Gastroesophageal sphincter (tissue), 3 donors: ENCODE measurements around the gene TBC1D4.

Experiments used
- EP300 ChIP-seq: sonication (generic); formaldehyde crosslinking; IDR thresholded peaks from one replicate; pipeline ENCODE4 v1.6.1; 2017; ENCODE audit warnings: antibody characterized with exemption, mild to moderate bottlenecking
- POLR2A ChIP-seq, 2 donors: fragments of 450-650 bp; IDR thresholded peaks; one replicate each; pipeline ENCODE4 v1.6.1; 2017; ENCODE audit warnings: antibody characterized with exemption in 2 of 2, mild to moderate bottlenecking in 2 of 2, moderate library complexity in 1 of 2
- POLR2AphosphoS5 ChIP-seq: sonication (generic); formaldehyde crosslinking; IDR thresholded peaks from one replicate; pipeline ENCODE4 v1.6.1; 2017; ENCODE audit warnings: antibody characterized with exemption
- TF ChIP-seq, protein P1 (sequence below), 4 experiments: fragments of 200-600 bp in 2 of 4; fragments of 450-650 bp in 2 of 4; sonication (generic) in 1 of 4; IDR thresholded peaks; one replicate each; pipeline ENCODE4 v1.5.1; 2017 to 2019; ENCODE audit warnings: antibody characterized with exemption in 4 of 4, mild to moderate bottlenecking in 2 of 4, moderate library complexity in 2 of 4

DNA sequence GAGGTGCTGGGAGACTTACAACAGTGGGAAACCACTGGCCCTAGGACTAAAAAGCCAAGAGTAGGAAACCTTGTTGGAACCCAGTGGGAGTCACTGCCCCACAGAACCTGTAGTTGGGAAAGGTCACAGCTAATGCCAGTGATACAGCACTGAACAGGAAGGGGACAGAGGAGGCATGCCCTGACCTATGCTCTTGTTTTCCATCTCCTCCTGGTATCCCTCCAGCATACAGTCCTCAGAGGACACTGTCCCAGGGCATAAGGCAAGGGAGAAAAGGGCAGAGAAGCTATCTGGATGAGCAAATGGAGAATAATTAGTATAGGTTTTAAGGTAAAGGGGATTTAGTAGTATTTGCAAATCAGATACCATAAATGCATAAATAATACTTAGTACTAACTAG lies 11.2 kb upstream of the TBC1D4 start:
- TF ChIP-seq, protein P1, sequence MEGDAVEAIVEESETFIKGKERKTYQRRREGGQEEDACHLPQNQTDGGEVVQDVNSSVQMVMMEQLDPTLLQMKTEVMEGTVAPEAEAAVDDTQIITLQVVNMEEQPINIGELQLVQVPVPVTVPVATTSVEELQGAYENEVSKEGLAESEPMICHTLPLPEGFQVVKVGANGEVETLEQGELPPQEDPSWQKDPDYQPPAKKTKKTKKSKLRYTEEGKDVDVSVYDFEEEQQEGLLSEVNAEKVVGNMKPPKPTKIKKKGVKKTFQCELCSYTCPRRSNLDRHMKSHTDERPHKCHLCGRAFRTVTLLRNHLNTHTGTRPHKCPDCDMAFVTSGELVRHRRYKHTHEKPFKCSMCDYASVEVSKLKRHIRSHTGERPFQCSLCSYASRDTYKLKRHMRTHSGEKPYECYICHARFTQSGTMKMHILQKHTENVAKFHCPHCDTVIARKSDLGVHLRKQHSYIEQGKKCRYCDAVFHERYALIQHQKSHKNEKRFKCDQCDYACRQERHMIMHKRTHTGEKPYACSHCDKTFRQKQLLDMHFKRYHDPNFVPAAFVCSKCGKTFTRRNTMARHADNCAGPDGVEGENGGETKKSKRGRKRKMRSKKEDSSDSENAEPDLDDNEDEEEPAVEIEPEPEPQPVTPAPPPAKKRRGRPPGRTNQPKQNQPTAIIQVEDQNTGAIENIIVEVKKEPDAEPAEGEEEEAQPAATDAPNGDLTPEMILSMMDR (IDR thresholded peaks at IDR 0.05), result no peak
- TF ChIP-seq POLR2A (IDR thresholded peaks at IDR 0.05) (no peak), POLR2AphosphoS5 (no peak), EP300 (no peak)
